HepG2 (cell line): ENCODE data around the gene AUTS2. TPM values are rescaled to one million over a fixed set of nuclear protein-coding genes. Genes with fewer than 3 reads are reported as not detected.

Experiments
- ATAC-seq: fragments of 200-7000 bp; cut with Tn5 transposase; 3 replicates; pipeline ENCODE4 v1.9.1; 2020; ENCODE audit warnings: mild to moderate bottlenecking, moderate library complexity
- BruUV-seq: library from RNA; stranded (reverse); fragments of 400-500 nt; replicated peaks from 2 replicates; lab custom pipeline; 2021; lab: Mats Ljungman, UMichigan
- CTCF ChIA-PET: fragments of 300-600 bp; formaldehyde crosslinking; extraction: SDS; loops from one replicate; lab custom pipeline; 2021; ENCODE audit warnings: low total read pairs, inconsistent platforms, low intra/inter-chr PET ratio; lab: Yijun Ruan, JAX
- POLR2A ChIA-PET: fragments of 350-600 bp; sonication (Branson Sonifier 250); formaldehyde crosslinking; loops from one replicate; lab custom pipeline; 2020; ENCODE audit warnings: antibody characterized with exemption, inconsistent platforms; lab: Yijun Ruan, JAX
- DNase-seq: peaks from one replicate; pipeline ENCODE4 v3.0.0-alpha.2; 2015; ENCODE audit warnings: low spot score
- FAIRE-seq: peaks from 3 replicates; lab custom pipeline; 2011; peaks lifted over from hg19 to GRCh38; lab: Jason Lieb, UNC
- H2AFZ ChIP-seq: one replicate; pipeline ENCODE4 v1.6.1; 2011; ENCODE audit warnings: low read length, inconsistent platforms
- H3K27ac ChIP-seq: fragments of 300-600 bp; 3 replicates; pipeline ENCODE4 v1.8.0; 2011; ENCODE audit warnings: mixed run types, mild to moderate bottlenecking, mixed read lengths, low read length, inconsistent platforms; ENCODE audit not compliant: insufficient read depth; ENCODE audit errors: extremely low read length
- H3K27me3 ChIP-seq, 2 experiments: fragments of 200-600 bp in 1 of 2; 2 replicates in 1 of 2; 3 replicates in 1 of 2; pipeline versions ENCODE4 v1.6.0 to v1.8.0; 2011; ENCODE audit warnings: low read length in 2 of 2, mild to moderate bottlenecking in 2 of 2, moderate library complexity in 2 of 2, inconsistent platforms in 1 of 2; ENCODE audit not compliant: insufficient read depth in 2 of 2, control insufficient read depth in 1 of 2
- H3K36me3 ChIP-seq, 2 experiments: fragments of 200-600 bp in 1 of 2; replicated peaks in 1 of 2; 2 replicates in 1 of 2; 3 replicates in 1 of 2; pipeline versions ENCODE4 v1.5.1 to v1.8.0; 2011; ENCODE audit warnings: low read length in 2 of 2, inconsistent platforms in 1 of 2; ENCODE audit not compliant: insufficient read depth in 2 of 2, control insufficient read depth in 1 of 2
- H3K4me1 ChIP-seq: 2 replicates; pipeline ENCODE4 v1.5.1; 2012; ENCODE audit warnings: low read length, inconsistent platforms; ENCODE audit not compliant: insufficient read depth
- H3K4me2 ChIP-seq: 2 replicates; pipeline ENCODE4 v1.6.0; 2011; ENCODE audit warnings: low read depth, low read length, inconsistent platforms
- H3K4me3 ChIP-seq, 3 experiments: fragments of 200-600 bp in 1 of 3; sonication (generic), shearing (Covaris generic) in 1 of 3; replicated peaks in 1 of 3; 2 replicates each; pipeline ENCODE4 v1.5.1; 2011 to 2016; ENCODE audit warnings: low read length in 3 of 3, inconsistent platforms in 2 of 3, low read depth in 2 of 3, mild to moderate bottlenecking in 2 of 3, control low read depth in 1 of 3, mixed read lengths in 1 of 3; ENCODE audit not compliant: insufficient read depth in 1 of 3
- H3K79me2 ChIP-seq: one replicate; pipeline ENCODE4 v1.6.1; 2011; ENCODE audit warnings: low read length, inconsistent platforms; ENCODE audit not compliant: insufficient read depth
- H3K9ac ChIP-seq: 2 replicates; pipeline ENCODE4 v1.6.0; 2011; ENCODE audit warnings: mild to moderate bottlenecking, low read depth, low read length, inconsistent platforms; ENCODE audit not compliant: insufficient read depth
- H3K9me3 ChIP-seq: 2 replicates; pipeline ENCODE4 v1.5.1; 2012; ENCODE audit warnings: mild to moderate bottlenecking, low read length
- H4K20me1 ChIP-seq: 2 replicates; pipeline ENCODE4 v1.6.0; 2011; ENCODE audit warnings: inconsistent platforms, mild to moderate bottlenecking, low read length, moderate library complexity; ENCODE audit not compliant: insufficient read depth
- ARID4A ChIP-seq: sonication (generic); formaldehyde crosslinking; IDR thresholded peaks from 2 replicates; pipeline ENCODE4 v1.5.0; 2020; ENCODE audit warnings: mild to moderate bottlenecking, missing genetic modification reagents, borderline replicate concordance
- RARG ChIP-seq: sonication (generic); formaldehyde crosslinking; IDR thresholded peaks from 2 replicates; pipeline ENCODE4 v1.4.0; 2020; ENCODE audit warnings: low read depth, mild to moderate bottlenecking, missing genetic modification reagents
- ZBTB7A ChIP-seq: sonication (generic); formaldehyde crosslinking; IDR thresholded peaks from 2 replicates; pipeline ENCODE4 v1.8.0; 2022; ENCODE audit warnings: mild to moderate bottlenecking, missing genetic modification reagents
- ZNF550 ChIP-seq: sonication (generic); formaldehyde crosslinking; IDR thresholded peaks from 2 replicates; pipeline ENCODE4 v1.4.0; 2020; ENCODE audit warnings: mild to moderate bottlenecking, missing genetic modification reagents, borderline replicate concordance
- ZNF670 ChIP-seq: sonication (generic); formaldehyde crosslinking; IDR thresholded peaks from 2 replicates; pipeline ENCODE4 v1.8.0; 2022; ENCODE audit warnings: mild to moderate bottlenecking, missing genetic modification reagents, borderline replicate concordance
- WGBS: methylation state at CpG from one replicate; pipeline ENCODE4 v1.1.6; 2017; ENCODE audit warnings: low lambda C conversion rate; 5-methylcytosine and 5-hydroxymethylcytosine counted together
- in situ Hi-C: cut with HindIII; loops from 2 replicates; pipeline ENCODE4 v1.10.0; 2017; ENCODE audit warnings: low pct_unique_long_range_greater_than_20kb; ENCODE audit not compliant: extremely low pct_ligation_motif_present
- intact Hi-C: fragments of 100-400 bp; cut with micrococcal nuclease; formaldehyde crosslinking; loops from one replicate; pipeline ENCODE4 v1.10.0; 2022; ENCODE audit not compliant: unreplicated experiment
- polyA plus RNA-seq, 8 experiments: library from polyadenylated mRNA; depleted of rRNA in 3 of 8; stranded (reverse) in 7 of 8; unstranded in 1 of 8; fragments of >200 nt; fragmentation: Illumina TruSeq in 4 of 8; extraction: Trizol in 4 of 8; gene quantifications; 2 replicates each; pipeline versions ENCODE4 v1.2.1 to v1.2.3, GENCODE V29; 2011 to 2016; ENCODE audit warnings: low read depth in 4 of 8, missing spikeins in 1 of 8, mixed read lengths in 1 of 8; ENCODE audit not compliant: insufficient read depth in 1 of 8
- total RNA-seq, 5 experiments: library from RNA; depleted of rRNA; stranded (reverse); fragments of >200 nt; fragmentation: Illumina TruSeq; extraction: Trizol; gene quantifications; 2 replicates each; pipeline ENCODE4 v1.2.3, GENCODE V29; 2016; ENCODE audit warnings: low read depth in 1 of 5
- TF ChIP-seq, protein P1 (sequence below): sonication (generic); formaldehyde crosslinking; IDR thresholded peaks from 2 replicates; pipeline ENCODE4 v1.5.1; 2020; ENCODE audit warnings: missing genetic modification reagents, mild to moderate bottlenecking, borderline replicate concordance
- TF ChIP-seq, protein P2 (sequence below): sonication (generic); formaldehyde crosslinking; IDR thresholded peaks from 2 replicates; pipeline ENCODE4 v1.5.0; 2020; ENCODE audit warnings: missing genetic modification reagents

AUTS2 gene
- total and polyA plus RNA-seq, 2 of the 13 experiments (the other 11 are each of a cell fraction or from before 2014, with no cell fraction given): 0.38 TPM; not detected in 1

DNA sequence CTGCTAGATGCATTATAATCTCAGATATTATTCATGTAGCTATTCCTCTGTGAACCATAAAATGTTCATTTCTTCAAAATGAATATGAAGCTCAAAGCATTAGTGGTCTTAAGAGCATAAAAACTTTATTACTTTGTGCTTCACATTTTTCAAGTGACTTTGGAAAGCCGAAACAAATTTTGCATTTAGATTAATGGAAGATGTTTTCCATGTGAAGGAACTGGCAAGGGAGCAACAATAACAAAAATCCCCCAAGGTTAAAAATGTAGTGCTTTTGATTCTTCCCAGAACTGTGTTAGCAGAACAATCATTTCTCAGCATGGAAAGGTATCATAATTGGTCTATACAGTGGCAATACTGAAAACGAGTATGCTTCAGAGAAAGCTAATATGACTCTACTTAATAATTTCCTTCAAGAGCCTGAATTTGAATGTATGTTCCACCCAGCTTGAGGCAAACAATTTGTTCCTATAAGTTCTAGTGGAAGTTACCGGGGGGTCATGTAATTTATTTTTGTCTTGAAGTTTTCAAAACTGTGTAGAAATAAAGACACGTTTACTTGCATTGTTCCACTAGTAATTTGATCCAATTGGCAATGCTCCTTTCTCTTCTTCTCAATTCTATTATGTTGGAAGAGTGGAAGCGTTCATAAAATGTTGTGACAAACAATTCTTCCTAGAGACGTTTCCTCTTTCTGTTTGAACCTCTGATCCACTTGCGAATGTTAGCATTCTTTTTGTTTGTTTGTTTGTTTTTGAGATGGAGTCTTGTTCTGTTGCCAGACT lies 665.4 kb downstream of the AUTS2 start:
- in situ Hi-C loops (no loop called here), intact Hi-C loops (no loop called here)
- Histone ChIP-seq H4K20me1 (no peaks in the 10 kb centered on the region), H3K9me3 (0 out of 2 replicates have a peak, but pooled peaks cover 4% of the 10 kb centered on the region), H2AFZ (no peak overlapping the region), H3K27me3 (no peaks in the 10 kb centered on the region), H3K9ac (no peak overlapping the region), H3K79me2 (no peaks in the 10 kb centered on the region), H3K4me3 (no peak overlapping the region), H3K4me1 (no peaks in the 10 kb centered on the region), H3K4me2 (no peak overlapping the region), H3K36me3 (no peaks in the 10 kb centered on the region), H3K27ac (no peak overlapping the region)
- FAIRE-seq: no peak
- BruUV-seq: no TSS peak
- no peak for TF ChIP-seq ZNF550 (CRISPR knock-in tag)
- TF ChIP-seq, protein P1, sequence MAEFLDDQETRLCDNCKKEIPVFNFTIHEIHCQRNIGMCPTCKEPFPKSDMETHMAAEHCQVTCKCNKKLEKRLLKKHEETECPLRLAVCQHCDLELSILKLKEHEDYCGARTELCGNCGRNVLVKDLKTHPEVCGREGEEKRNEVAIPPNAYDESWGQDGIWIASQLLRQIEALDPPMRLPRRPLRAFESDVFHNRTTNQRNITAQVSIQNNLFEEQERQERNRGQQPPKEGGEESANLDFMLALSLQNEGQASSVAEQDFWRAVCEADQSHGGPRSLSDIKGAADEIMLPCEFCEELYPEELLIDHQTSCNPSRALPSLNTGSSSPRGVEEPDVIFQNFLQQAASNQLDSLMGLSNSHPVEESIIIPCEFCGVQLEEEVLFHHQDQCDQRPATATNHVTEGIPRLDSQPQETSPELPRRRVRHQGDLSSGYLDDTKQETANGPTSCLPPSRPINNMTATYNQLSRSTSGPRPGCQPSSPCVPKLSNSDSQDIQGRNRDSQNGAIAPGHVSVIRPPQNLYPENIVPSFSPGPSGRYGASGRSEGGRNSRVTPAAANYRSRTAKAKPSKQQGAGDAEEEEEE: no peak
- no peak for TF ChIP-seq ZBTB7A
- TF ChIP-seq, protein P2, sequence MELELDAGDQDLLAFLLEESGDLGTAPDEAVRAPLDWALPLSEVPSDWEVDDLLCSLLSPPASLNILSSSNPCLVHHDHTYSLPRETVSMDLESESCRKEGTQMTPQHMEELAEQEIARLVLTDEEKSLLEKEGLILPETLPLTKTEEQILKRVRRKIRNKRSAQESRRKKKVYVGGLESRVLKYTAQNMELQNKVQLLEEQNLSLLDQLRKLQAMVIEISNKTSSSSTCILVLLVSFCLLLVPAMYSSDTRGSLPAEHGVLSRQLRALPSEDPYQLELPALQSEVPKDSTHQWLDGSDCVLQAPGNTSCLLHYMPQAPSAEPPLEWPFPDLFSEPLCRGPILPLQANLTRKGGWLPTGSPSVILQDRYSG: no peak
- DNase-seq: no peak
- 32% methylated on average over 7 of the region's 7 CpGs for WGBS
- CTCF ChIA-PET: no interaction called here
- no peak for ATAC-seq
- POLR2A ChIA-PET: no interaction called here

GRCh38 chr7:70266186-70266585 lies 667.9 kb downstream of the AUTS2 start:
- Histone ChIP-seq H3K79me2 (no peaks in the 10 kb centered on the region), H3K27me3 (no peaks in the 10 kb centered on the region), H3K36me3 (no peaks in the 10 kb centered on the region), H3K4me2 (no peak overlapping the region), H3K9ac (no peak overlapping the region), H3K27ac (no peak overlapping the region), H2AFZ (no peak overlapping the region), H3K9me3 (no peaks in the 10 kb centered on the region), H4K20me1 (no peaks in the 10 kb centered on the region), H3K4me1 (no peaks in the 10 kb centered on the region), H3K4me3 (no peak overlapping the region)
- 3% methylated on average over 2 of the region's 2 CpGs for WGBS
- POLR2A ChIA-PET: no interaction called here
- ATAC-seq: no peak
- CTCF ChIA-PET: no interaction called here
- DNase-seq: no peak
- BruUV-seq: no TSS peak
- in situ Hi-C loops: no loop called here
- no peak for FAIRE-seq
- intact Hi-C loops: no loop called here
- TF ChIP-seq ZNF670 (CRISPR knock-in tag) (no peak), RARG (no peak), ARID4A (no peak)
